HL-60/S4 treated with retinoic acid at 250 ng/mL for 4 days and 3 days (cell line): Measurements from ENCODE around the gene OVCA2.

Experiments
- in situ Hi-C: fragments of 300-500 bp; cut with MboI; formaldehyde crosslinking; loops from 2 replicates; pipeline ENCODE4 v1.7.0; 2022; ENCODE audit warnings: low sequenced_read_pairs

Gene OVCA2

DNA sequence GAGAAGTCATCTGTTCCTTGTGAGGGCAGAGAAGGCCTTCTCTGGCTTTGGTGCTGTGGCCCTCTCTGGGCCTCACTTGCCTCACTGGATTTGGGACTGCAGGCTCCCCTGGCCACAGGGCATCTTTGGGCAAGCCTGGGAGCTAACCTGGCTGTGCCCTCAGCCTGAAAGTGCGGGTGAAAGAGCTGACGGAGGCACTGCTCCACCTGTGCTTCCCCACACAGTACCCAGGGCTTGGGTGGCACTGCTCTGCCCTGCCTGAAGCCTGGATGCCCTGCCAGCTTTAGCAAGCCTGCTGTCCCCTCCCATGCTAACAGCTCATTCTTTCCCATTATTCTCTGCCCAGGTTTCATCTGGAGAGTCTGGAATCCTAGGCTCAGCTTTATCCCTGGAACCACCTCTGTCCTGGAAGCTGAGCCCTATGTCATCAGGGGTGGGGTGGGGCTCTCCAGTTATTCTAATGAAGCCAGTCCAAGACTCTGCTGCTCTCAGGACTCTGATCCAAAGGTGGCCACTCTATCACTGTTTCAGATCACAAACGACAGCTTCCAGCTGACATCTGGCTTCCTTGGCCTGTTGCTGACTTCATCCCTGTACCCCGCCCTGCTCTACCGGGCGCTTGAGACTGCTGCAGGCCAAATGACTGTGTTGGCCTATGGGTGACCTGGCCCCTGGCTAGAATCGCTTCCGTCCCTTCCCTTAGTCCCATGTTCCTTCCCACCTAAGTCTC, 42.4 kb downstream of the OVCA2 start:
- in situ Hi-C loops, result no loop called here

DNA sequence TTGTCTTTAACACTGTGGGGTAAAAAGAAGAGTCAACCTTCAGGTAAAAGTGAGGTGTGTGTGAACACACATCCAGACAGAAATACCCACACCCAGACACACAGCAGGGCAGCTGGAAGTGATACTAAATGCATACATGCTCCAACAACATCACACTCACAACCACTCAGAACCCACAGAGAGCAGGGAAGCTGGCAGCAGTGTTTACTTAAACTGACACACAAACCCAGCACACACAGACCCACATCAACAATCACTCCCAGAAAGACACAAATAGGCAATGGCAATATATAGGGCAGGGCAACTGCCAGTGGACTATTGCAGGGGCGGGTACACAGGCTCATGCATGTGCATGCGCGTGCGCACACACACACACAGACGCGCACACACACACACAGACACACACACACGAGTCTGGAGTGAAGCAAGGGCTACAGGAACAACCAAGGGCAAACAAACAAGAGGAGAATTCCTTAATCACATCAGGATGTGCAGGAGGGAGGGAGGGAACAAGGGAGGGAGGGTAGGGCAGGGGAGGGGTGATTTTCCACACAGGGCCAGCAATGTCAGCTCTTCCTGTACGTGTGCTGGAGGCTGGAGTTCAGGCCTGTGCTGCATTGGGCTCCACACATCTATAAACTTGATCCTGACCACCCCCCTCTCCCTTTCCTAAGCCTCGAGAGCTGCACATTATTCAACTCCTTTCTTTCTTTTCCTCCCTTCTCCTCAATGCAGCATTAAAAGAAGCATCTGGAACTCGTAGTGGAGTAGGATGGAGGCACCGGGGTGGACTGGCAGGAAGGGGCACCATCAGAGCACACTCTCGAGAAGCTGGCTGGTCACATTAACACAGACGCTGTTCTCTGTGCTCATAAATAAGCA, 43.2 kb downstream of the OVCA2 start:
- in situ Hi-C loops, result no loop called here

DNA sequence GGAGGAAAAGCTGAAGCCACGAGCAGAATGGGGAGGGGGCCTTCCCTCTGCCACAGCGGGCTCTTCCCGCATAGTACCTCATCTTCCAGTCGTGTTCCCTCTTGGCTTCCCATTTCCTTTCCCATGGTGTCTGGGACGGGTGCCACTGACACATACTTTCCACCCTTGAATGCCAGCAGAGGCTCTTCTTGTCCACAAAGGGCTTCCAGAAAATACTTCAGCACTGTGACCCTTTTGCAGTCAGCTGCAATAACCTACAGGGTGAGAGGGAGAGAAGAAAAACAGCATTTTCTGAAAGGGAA, 43.8 kb downstream of the OVCA2 start:
- in situ Hi-C loops, result no loop called here

DNA sequence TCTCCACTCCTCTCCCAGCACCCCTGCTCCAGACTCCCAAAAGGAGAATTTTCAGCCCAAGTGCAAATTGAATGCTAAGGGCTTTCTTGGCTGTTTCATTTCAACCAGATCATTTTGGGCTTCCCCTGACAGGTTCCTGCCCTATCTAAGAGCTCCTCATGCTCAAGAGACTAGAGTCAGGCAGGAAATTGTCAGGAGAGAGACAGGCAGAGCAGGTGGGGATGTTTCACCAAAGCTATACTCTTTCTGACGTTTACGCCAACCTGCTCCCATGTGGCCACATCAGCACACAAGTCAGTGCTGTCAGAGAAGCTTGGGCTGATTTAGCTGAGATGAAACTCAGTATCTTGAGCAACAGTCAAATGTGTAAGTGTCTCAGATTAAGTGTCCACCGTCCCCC, 44.5 kb downstream of the OVCA2 start:
- in situ Hi-C loops, result no loop called here

DNA sequence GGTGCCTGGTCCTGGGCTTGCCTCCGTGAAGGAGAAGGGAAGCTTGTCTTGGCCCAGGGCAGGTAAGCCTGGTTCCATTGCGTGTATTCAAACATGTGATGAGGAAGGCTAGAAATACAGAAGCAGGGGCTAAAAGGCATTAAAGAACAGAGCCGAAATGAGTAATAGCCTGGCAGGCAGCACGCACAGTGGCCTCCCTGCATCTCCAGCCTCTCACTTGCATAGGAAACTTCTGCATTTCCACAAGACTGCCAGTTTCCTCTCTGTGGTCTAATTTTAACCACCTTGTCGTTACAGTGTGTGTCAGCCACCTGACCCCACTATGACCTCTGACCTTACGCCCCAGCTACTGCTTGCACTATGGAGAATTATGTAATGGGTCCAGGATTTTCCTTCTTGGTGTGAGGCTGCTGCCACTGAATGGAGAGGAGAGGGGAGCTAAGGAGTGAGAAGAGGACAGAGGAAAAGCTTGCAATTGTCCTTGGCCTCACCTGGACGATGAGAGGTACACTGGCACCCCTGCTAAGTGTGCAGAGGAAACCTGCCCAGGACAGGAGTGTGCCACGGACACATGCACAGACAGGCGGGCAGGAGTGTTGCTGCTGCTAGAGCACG, 45.9 kb downstream of the OVCA2 start:
- in situ Hi-C loops, result no loop called here

DNA sequence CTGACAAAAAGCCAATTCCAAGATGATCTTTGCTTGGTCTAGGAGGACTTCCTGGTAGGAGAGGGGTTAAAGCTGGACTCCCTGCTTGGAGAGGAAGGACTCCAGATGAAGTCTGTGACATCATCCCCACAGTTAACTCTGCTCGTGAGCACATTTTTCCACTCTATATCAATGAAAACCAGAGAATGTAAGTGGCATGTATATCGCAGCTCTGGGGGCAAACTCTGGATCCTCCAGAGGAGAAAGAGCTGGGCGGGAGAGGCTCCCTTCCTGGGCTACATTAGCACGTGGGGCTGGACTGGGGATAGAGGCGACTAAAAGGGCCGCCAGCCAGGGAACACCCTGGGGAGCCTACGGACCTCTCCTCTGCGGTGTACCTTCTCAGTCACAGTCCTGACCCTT, 47.2 kb downstream of the OVCA2 start:
- in situ Hi-C loops, result no loop called here

DNA sequence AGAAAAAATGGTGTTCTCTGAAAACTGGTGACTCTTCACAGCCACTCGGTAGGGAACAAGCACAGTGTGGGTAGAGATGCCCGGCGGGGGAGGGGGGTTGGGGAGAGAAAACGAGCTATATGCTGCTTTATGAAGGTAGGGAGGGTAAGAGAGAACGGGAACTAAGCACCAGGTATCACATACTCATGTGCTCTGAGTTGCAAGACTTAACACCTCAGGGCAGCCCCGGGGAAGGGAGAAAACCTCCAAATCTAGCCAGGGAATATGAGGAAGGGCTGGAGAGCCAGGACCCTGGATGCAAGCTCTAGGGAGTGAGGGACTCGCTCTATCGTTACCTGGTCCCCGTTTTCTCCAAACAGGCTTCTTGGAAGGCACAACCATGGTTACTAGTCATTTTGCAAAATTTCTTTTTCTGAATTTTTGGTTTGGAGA, 48.4 kb downstream of the OVCA2 start:
- in situ Hi-C loops, result loop anchor here (10.0 kb wide), 1 partner anchor 155 kb away; no protein-coding TSS in a partner anchor

DNA sequence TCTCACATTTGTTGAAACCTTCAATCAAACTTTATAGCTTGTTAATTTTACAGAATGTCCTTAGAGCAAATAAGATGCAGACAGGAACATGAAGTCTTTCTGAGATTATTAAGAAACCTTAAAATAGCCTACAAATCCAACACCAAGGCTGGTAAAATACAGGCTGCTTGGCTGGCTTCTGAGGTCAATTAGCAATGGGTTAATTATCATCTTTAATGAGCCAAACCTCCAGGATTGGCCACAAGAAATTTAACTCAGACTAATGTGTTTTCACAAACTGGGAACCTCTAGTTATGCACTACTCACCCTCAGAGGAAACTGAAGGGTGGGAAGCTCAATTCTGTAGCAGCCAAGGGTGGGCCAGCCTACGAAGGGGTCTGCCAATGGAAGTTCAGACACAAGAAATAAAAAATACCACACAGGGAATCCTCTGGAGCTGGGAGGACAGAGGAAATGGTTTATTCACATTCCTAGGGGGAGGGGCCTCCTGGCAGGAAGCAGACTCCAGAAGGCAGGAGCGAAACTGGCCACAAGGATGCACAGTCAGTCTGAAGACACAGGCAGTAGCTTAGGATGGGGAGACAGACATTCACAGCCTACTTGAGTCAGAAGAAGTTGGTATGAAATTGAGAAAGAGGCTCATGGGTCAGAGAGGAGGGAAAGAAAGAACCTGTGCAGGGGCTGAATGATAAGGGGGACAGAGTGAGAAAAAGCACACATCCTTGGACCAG, 49.1 kb downstream of the OVCA2 start:
- in situ Hi-C loops, result loop anchor here (10.0 kb wide), 1 partner anchor 154 kb away; no protein-coding TSS in a partner anchor

DNA sequence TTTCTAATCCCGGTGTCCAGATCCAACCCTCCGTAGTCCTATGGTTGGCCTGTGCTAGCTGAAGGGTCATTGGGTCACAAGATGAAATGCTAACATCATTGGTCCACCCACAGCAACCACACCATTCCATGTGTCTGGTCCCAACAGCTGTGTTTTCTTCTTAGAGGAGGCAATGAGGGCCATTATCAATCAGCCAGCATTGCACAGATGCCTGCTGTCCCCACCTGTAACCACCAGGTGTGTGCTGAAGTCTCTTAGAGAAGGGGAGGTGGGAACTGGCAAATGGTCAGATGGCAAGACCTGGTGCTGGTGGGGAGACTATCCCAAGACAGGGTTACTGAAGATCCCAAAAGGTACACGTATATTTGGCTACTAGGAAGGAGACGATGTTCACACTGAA, 50.4 kb downstream of the OVCA2 start:
- in situ Hi-C loops, result loop anchor here (10.0 kb wide), 1 partner anchor 153 kb away; no protein-coding TSS in a partner anchor
